GM12864 (cell line): Measurements from ENCODE around the gene NTN5.

Source experiments
- DNase-seq: peaks from one replicate; pipeline ENCODE4 v3.0.0-alpha.2; 2011; ENCODE audit warnings: low read depth
- H3K4me3 ChIP-seq: 2 replicates; pipeline ENCODE4 v1.5.1; 2011; ENCODE audit warnings: mild to moderate bottlenecking, low read depth, low read length, control low read depth
- TF ChIP-seq, protein P1 (sequence below): IDR thresholded peaks from 2 replicates; pipeline ENCODE4 v1.5.1; 2011; ENCODE audit warnings: low read depth, mild to moderate bottlenecking, moderate library complexity, low read length, control low read depth, inconsistent platforms; ENCODE audit errors: missing control alignments

Gene NTN5

DNA sequence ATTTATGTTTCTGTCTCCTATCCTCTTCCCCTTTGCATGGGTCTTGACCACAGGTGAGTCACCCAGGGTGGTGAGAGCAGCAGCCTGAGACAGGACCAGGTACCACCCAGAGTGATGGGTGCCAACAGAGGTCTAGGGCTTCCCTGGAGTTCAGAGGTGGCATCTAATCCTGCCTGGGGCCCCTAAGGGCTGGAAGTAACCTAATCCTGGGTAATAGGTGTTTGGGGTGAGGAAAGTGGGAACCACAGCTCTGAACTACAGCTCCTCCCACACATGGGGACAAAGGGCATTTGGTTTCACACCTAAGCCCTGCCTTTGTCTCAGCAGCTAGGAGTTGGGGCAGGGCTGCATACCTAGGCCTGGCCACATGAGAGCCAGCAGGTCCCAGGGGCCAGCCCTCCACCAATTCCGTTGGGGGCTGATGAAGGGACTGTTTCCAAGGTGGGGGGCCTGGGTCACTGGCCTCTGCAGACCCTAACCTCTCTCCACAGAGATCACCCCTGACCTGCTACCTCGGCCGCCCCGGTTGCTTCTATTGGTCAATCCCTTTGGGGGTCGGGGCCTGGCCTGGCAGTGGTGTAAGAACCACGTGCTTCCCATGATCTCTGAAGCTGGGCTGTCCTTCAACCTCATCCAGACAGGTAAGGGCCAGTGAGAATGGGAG lies 45.5 kb downstream of the NTN5 start:
- H3K4me3 ChIP-seq, result no peak overlapping the region
- DNase-seq, result no peak
- TF ChIP-seq, protein P1, sequence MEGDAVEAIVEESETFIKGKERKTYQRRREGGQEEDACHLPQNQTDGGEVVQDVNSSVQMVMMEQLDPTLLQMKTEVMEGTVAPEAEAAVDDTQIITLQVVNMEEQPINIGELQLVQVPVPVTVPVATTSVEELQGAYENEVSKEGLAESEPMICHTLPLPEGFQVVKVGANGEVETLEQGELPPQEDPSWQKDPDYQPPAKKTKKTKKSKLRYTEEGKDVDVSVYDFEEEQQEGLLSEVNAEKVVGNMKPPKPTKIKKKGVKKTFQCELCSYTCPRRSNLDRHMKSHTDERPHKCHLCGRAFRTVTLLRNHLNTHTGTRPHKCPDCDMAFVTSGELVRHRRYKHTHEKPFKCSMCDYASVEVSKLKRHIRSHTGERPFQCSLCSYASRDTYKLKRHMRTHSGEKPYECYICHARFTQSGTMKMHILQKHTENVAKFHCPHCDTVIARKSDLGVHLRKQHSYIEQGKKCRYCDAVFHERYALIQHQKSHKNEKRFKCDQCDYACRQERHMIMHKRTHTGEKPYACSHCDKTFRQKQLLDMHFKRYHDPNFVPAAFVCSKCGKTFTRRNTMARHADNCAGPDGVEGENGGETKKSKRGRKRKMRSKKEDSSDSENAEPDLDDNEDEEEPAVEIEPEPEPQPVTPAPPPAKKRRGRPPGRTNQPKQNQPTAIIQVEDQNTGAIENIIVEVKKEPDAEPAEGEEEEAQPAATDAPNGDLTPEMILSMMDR, result no peak

DNA sequence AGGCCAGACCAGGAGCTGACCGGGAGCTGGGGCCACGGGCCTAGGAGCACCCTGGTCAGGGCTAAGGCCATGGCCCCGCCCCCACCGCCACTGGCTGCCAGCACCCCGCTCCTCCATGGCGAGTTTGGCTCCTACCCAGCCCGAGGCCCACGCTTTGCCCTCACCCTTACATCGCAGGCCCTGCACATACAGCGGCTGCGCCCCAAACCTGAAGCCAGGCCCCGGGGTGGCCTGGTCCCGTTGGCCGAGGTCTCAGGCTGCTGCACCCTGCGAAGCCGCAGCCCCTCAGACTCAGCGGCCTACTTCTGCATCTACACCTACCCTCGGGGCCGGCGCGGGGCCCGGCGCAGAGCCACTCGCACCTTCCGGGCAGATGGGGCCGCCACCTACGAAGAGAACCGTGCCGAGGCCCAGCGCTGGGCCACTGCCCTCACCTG lies 46.9 kb downstream of the NTN5 start:
- H3K4me3 ChIP-seq, result no peak overlapping the region
- TF ChIP-seq, protein P1, result no peak
- DNase-seq, result no peak

DNA sequence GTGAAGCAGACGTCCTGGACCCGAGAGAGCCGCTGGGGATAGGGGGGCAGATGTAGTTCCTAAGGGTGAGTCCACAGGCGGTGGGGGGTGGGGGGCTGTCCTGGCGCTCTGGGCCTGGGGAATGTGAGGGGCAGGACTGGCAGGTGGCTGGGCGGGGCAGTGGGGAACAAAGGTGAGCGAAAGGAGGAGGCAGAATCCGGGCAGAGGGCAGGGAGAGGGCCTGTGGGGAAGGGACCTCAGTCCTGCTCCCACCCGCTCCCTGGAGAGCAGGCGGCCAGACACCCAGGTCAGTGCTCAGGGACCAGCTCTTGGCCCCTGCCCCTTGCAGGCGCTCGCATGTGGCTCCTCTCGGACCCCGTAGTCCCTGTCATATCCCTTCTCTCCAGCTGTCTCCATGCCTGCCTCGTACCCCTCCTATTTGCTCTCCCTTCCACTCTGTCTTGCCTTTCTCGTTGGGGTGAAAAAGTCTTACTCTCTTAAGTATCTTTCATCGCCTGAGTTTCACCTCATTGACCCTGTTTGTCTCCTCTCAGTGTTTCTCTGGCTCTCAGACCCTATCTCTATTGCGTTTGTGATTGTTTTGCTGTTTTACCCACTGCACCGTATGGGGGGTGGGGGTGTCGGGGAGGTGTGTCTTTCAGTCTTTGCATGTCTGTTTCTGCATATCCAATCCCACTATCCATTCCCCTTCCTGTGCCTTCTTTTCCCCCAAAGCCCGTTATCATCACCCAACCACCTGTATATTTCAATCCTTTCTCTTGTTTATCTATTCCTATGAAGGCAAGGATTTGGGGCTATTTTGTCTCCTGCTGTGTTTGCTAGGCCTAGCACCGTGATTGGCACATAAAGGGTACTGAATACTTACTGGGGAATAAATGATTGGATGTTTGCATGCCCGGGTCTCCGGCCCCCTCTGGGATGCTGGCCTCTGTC lies 47.8 kb downstream of the NTN5 start:
- TF ChIP-seq, protein P1, result no peak

DNA sequence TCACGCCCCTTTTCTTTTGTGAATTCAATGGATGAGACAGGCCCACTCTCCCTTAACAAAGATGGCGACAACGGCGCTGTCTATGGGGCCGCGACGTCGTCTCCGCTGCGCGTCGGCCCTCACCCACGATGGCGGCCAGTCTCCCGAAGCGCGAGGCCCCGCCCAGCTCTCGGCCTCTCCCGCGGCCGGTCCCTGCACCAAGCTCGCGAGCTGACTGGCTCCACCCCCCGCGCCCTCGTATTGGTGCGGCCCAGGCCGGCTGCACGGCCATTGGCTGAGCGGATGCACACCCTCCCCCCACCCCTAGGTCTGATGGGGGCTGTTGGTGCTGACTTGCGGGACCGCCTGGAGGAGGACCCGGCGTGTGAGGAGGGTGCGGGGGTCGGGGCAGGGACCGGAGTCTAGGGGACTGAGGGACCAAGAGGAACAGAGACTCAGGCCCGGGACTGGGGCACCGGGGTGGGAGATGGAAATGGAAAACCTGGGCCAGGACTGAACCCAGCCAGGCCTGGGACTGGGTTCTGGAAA lies 48.7 kb downstream of the NTN5 start:
- TF ChIP-seq, protein P1, result no peak

More for the DNA sequence above, 47.8 kb downstream of the NTN5 start:
- H3K4me3 ChIP-seq, result peak overlapping the region; percentile 51; the same call in 1 of the 2 replicates
- no peak for DNase-seq

DNA sequence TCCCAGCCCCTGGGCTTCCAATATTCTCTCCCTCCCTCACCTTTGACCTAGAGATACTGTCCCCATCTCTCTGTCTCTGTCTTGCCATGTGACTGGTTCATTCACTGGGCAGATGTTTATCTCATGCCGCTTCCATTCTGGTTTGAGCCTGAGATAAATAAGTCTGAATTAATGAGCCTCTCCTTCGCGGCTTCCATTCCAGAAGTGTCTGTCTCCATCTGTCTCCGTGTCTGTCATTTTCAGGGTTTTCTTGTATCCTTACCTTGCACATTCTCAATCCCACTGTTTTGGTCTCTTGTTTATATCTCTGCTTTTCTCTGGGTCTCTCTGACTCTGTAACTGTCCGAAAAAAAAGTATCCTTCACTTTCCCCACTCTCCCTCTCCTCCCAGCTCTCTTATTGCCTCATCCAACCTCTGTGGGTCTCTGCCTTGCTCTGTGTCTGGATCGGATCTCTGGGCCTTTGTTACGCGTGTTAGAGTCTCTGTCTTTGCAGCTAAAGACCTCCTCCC lies 49.2 kb downstream of the NTN5 start:
- DNase-seq, result no peak
- TF ChIP-seq, protein P1, result no peak
- H3K4me3 ChIP-seq, result peak overlapping the region; percentile 51

More for the DNA sequence above, 48.7 kb downstream of the NTN5 start:
- H3K4me3 ChIP-seq, result peak overlapping the region; percentile 51
- peak; percentile 86 for DNase-seq

DNA sequence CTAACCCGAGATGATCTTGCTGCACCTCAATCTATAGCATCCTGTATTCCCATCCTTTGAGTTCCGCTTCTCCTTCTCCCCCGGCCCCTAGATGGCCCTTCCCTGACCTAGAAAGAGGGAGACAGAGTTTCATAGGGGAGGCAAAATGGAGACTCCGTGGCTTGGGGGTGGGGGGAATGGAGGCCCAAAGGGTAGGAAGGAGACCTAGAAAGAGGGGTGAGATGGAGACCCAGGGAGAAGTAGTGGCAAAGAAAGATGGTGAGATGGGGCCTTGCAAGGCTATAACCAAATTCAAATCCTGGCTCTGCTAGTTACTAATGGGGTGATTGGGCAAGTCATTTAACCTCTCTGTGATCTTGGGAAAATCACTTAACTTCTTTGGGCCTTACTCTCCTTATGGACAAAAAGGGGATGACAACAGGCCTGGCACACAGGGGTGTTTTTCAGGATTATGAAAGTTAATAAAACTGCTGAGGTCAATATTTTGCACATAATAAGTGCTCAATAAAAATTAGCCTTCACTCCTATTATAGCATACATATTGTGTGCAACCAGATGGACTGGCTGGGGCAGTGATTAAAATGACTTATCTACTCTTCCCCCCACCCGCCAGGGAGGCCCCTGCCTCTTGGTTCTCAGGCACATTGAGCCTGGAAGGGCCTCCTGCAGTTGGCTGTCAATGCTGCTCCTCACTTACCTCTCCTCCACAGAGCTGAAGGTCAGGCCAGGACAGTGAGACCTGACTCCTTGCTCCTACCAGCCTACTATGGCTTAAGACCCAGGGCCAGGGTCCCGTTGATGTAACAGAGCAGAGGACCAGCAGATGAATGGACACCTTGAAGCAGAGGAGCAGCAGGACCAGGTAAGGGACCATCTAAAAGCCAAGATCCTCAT lies 52.9 kb downstream of the NTN5 start:
- DNase-seq, result no peak
- TF ChIP-seq, protein P1, result no peak
- peak overlapping the region; percentile 93 for H3K4me3 ChIP-seq
